NCI-H748 treated with DMSO at 0.1 percent for 48 hours (cell line): ENCODE data around the gene NAA60.
"Not testable (repeated sequence)": the region's sequence is repeated elsewhere in the genome, so short reads cannot be mapped to it uniquely, and the experiment has no call there.

Experiments used
- DNase-seq: peaks from one replicate; lab custom pipeline; 2025; lab: John Stamatoyannopoulos, UW

Gene NAA60

DNA sequence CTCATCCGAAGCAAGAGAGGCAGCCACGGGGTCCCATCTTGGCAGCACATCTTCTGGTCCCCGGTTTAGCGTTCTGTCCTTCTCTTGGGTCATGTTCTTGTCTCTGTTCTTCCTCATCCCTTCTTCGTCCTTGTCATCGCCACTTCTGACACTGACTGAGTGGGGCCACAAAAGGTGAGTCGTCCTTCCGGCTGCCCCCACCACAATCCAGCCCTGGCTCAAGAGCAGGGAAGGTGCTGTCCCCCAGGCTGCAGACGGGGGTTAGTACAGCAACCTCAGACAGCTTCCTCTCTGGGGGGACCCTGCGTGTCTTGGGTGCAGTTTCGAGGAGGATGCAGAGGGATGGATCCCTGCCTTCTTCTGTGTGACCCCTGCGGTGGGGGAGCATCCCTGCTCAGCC is 21.8 kb downstream of the NAA60 start:
- DNase-seq = no peak

GRCh38 chr16:3465911-3466584 is 22.6 kb downstream of the NAA60 start:
- no peak for DNase-seq

- no peak for DNase-seq
Observed at GRCh38 chr16:3467182-3467581, 23.7 kb downstream of the NAA60 start.

DNA sequence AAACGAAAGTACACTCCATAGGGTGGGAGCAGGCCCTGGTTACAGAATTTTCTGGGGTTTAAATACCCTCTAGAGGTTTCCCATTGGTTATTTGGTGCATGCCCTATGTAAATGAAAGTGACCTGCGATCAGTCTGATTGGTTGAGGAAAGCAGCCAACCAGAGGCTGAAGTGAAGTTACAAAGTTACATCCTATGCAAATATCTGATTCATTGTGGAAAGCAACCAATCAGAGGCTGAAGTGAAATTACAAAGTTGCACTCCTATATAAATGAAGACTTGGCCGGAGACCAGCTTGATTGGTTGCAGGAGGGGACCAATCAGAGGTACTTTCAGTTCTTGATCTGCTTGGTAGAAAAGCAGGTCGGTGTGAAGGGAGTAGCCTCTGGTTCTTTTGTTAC is 24.4 kb downstream of the NAA60 start:
- DNase-seq = no peak

- DNase-seq = no peak
Observed at GRCh38 chr16:3468501-3468900, 25.0 kb downstream of the NAA60 start.

GRCh38 chr16:3469736-3470135 is 26.3 kb downstream of the NAA60 start:
- no peak for DNase-seq

- DNase-seq = no peak
Observed at GRCh38 chr16:3470723-3471122, 27.2 kb downstream of the NAA60 start.

GRCh38 chr16:3471518-3472176 is 28.2 kb downstream of the NAA60 start:
- DNase-seq = no peak

DNA sequence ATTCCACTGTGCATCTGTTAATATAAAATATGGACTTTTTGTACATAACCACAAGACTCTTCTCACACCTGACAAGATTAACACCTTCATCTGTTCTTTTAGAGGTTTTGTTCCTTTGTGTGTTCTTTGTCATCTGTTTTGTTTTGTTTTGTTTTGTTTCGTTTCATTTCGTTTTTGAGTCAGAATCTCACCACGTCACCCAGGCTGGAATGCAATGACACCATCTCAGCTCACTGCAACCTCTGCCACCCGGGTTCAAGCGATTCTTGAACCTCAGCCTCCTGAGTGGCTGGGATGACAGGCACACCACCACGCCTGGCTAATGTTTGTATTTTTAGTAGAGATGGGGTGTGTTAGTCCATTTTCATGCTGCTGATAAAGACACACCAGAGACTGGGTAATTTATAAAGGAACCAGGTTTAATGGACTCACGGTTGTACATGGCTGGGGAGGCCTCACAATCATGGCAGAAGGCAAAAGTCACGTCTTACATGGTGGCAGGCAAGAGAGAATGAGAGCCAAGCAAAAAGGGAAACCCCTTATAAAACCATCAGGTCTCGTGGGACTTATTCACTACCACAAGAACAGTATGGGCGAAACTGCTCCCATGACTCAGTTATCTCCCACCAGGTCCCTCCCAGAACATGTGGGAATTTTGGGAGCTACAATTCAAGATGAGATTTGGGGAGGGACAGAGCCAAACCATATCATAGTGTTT is 29.6 kb downstream of the NAA60 start:
- no peak for DNase-seq

GRCh38 chr16:3473596-3473943 is 30.1 kb downstream of the NAA60 start:
- not testable (repeated sequence) for DNase-seq

GRCh38 chr16:3474136-3474779 is 30.8 kb downstream of the NAA60 start:
- DNase-seq = no peak

- not testable (repeated sequence) for DNase-seq
Observed at GRCh38 chr16:3474870-3475269, 31.4 kb downstream of the NAA60 start.

DNA sequence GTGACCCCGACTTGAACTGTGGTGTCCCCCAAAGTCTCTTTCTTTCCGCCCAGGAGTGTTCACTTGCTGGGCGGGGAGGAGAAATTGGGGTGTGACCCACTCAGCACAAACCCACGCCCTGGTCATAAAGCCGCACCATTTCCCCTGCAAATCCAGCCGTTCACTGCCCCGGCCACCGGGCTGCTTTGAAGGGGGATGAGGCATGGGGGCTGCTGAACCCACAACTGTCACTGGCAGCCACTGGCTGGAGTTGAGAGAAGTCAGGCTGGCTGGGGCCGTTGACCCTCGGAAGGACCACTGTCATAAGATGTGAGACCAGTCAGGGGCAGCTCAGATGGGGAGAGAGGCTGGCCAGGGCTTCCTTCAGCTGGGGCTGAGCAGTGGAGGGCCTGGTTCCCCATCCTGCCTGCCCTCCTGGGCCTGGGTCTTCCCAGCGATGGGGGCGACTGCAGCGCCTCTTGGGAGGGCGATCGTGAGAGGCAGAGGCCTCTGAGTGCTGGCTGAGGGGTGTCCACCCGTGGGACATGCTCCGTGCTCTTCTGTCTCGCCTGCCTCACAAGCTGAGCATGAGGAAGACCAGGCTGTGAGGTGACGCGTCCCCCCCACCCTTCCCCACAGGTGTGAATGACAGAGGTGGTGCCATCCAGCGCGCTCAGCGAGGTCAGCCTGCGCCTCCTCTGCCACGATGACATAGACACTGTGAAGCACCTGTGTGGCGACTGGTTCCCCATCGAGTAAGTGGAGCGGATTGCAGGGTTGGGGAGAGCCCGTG is 32.3 kb downstream of the NAA60 start:
- DNase-seq = no peak

DNA sequence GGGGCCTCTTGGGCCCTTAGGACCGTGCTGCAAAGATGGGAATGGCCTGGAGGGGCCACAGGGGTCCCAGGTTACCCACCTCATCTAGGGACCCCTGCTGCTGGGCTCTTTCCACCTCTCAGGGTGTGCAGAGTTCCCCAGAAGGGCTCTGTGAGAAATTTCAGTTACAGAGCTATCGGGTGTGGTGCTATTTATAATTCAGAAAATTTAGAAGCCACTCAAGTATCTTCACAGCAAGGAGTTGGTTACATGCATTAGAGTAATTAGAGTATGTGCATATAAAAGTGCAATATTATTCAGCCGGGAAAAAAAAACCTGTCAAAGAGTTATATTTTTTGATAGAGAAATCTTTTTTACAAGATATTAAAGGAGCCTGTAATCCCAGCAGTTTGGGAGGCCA is 32.9 kb downstream of the NAA60 start:
- DNase-seq = no peak

GRCh38 chr16:3478242-3478925 is 34.9 kb downstream of the NAA60 start:
- DNase-seq = no peak

GRCh38 chr16:3479654-3480216 is 36.3 kb downstream of the NAA60 start:
- DNase-seq = no peak

GRCh38 chr16:3480901-3481695 is 37.6 kb downstream of the NAA60 start:
- DNase-seq = no peak

GRCh38 chr16:3481696-3482658 is 38.5 kb downstream of the NAA60 start:
- no peak for DNase-seq

GRCh38 chr16:3482659-3483241 is 39.3 kb downstream of the NAA60 start:
- DNase-seq = no peak
